Tongue (tissue), 2 donors: ENCODE measurements around the gene SAMD4B. TPM values are rescaled to one million over a fixed set of nuclear protein-coding genes. Genes with fewer than 3 reads are reported as not detected.

ENCODE experiments used
- DNase-seq: peaks from one replicate; pipeline ENCODE4 v3.0.0-alpha.2; 2015
- total RNA-seq: library from RNA; depleted of rRNA; stranded (reverse); fragments of >200 nt; gene quantifications from one replicate; pipeline ENCODE4 v1.2.3, GENCODE V29; 2014

SAMD4B gene
- total RNA-seq, 1 donor from 2014 or later = 36.4 TPM

DNA sequence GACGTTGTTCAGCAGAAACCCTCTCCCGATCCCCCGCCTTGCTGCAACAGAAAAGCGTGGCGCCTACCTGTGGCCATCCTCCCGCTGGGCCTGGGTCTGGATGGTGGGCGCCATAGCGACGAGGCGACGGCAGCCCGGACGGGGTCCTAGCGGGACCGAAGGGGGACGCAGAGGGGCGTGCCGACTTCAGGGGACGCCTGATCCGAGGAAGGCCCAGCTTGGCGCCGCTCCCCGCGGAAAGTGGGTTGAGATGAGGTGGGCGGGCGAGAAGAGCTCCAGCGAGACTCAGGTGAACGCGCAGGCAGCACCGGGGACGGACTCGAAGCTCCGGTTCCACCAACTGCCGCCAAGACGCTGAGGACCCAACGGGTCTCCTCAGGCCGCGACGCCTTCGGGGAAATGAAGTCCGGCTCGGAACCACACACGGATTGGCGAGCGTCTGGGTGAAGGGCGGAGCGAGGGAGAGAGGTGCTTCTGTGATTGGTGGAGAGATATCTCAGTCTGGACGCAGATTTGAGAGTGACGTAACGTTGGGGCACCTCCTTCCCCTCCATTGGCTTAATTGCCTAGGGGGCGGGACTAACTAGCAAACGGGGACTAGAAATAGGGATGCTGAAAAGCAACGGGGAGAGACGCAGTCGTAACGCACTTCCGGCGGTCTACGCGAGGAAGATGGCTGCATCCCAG lies 48.7 kb downstream of the SAMD4B start, which contains the start of the genes MED29 and PAF1:
Gene MED29, plus strand, starts transcription at position 628 of the 687 bp plus-strand sequence. Its CDS starts 45 bp downstream, at position 673.
Gene PAF1, minus strand, starts transcription at position 356 of the 687 bp plus-strand sequence. Its CDS starts 242 bp downstream, at position 114.
- DNase-seq = peak; percentile 100

DNA sequence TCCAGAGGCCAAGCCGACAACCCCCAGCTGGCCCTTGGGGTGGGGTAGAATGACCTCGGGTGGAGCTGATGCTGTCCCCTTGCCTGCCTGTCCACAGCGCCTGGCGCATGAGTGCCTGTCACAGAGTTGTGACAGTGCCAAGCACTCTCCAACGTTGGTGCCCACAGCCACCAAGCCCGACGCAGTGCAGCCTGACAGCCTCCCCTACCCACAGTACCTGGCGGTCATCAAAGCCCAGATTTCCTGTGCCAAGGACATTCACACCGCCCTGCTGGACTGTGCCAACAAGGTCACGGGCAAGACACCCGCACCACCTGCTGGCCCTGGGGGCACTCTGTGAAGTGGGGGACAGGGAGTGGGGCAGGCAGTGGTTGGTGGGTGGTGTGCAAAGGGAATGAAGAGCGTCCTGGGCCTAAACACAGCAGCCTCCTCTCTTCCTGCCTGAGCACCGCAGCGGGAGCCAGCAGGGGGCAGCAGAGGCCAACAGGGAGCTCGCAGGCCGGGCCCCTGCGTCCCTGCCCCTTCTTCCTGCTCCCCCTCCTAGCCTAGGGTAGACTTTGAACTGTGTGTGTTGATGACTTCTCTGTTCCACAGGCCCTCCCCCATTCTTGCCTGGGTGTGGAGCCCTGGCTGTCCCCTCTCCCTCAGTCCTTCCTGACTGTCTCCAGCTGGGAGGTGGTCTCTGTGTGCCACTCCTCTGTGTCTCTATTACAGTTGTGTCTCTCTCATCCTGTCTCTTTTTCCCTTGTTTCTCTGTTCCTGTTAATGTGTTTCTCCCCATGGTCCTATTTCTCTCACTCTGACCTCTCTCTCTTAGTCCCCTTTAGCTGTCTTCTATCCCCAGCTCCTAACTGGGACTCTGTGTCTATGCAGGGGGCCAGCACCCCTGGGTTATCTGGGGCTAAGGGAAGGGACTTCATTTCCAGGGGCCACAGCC lies 55.4 kb downstream of the SAMD4B start:
- DNase-seq = peak; percentile 92

DNA sequence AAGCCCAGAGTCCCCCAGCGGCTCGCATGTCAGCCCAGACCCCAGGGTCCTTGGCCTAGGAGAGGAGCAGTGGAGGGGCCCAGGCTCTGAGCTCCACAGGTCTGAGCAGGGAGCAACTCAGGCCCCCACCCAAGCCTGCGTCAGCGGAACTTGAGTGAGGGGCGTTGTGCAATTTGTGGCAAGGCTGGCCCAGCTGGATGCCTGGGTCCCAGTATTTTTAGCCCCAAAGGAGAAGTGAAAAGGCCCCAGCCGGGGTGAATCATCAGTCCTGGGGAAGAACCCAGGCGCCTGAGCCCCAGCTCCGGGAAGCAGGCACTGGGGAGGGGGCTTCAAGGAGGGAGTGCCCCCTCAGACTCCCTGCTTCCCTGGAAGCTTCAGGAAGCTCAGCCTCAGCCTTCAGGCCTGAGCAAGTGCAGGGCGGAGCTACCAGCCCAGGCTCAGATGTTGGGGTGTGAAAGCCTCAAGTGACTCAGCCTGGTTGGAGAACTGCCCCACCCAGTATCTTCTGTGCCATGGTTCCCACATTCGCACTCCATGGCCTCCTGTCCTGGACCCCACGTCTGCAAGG lies 56.2 kb downstream of the SAMD4B start:
- no peak for DNase-seq

DNA sequence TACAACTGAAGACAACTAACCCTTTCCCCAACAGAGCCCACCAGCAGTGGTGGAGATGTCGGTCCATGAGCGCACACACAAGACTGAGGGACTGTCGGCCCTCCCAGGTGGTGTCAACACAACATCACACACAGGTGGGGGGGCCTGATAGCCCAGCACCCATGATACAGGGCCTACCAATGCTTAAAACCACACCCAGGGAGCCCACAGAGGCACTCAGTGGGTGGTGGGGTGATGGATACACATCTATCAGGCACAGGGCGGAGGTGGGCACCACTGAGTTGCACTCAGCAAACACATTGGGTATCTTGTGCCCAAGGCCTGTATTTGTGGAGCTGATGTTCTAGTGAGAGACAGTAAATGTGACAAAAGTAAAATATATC lies 57.4 kb downstream of the SAMD4B start:
- no peak for DNase-seq

DNA sequence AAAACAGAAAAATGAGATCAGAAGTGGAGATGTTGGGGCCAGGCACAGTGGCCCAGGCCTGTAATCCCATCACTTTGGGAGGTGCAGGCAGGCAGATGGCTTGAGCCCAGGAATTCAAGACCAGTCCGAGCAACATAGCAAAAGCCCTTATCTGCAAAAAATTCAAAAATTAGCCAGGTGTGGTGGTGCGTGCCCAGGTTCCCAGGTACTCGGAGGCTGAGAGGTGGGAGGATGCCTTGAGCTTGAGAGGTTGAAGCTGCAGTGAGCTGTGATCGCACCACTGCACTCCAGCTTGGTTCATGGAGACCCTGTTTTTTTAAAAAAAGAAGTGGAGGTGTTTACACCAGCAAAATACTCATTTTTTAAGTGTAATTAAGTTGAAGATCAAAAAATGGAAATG lies 57.8 kb downstream of the SAMD4B start:
- DNase-seq = no peak

DNA sequence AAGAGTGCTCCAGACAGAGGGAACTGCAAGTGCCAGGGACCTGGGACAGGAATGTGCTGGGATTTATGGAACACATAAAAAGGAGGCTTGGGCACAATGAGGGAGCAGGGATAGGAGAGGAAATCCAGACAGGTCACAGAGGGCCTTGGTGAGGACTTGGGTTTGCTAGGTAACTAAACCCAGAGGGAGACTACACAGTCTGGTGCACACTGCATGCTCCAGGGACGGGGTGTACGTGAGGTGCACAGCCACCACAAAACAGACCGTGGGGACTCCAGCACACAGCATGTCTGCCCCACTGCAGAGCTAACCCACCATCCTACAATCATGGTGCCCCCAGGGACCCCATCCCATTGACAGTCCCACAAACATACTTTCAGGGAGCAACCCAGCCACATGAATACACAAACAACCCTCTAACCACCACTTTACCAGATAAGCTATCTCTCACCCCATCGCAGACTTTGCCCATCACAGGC lies 58.9 kb downstream of the SAMD4B start:
- no peak for DNase-seq

DNA sequence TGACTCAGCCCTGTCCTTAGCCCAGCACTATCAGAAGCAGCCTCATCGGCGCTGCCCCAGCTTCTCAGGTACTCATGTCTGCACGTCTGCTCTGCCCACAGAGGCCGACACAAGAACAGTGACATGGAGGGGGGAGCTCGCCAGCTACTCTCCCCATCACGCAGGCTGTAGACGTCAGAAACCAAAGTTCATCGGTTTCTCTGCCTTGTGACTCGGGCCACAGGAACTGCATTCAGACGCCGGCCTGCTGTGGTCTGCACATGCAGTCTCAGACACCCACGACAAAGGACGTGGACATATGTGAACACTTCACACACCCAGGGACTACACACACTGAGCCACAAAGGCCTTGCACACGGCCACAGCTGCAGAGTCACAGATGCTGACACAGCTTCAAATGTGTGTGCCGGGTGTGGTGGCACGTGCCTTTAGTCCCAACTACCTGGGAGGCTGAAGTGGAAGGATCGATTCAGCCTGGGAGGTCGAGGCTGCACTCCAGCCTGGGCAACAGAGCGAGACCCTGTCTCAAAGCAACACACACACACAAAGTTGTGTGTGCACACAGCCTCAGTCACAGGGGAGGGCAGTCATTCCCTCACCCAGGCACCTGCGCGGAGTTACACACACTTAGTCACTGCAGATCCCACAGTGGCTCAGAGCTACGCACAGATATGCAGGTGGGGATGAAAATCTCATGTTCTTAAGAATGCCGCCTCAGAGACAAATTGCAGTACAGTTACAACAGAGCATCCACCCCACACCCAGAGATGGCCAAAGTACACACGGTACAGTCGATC lies 59.5 kb downstream of the SAMD4B start:
- no peak for DNase-seq

DNA sequence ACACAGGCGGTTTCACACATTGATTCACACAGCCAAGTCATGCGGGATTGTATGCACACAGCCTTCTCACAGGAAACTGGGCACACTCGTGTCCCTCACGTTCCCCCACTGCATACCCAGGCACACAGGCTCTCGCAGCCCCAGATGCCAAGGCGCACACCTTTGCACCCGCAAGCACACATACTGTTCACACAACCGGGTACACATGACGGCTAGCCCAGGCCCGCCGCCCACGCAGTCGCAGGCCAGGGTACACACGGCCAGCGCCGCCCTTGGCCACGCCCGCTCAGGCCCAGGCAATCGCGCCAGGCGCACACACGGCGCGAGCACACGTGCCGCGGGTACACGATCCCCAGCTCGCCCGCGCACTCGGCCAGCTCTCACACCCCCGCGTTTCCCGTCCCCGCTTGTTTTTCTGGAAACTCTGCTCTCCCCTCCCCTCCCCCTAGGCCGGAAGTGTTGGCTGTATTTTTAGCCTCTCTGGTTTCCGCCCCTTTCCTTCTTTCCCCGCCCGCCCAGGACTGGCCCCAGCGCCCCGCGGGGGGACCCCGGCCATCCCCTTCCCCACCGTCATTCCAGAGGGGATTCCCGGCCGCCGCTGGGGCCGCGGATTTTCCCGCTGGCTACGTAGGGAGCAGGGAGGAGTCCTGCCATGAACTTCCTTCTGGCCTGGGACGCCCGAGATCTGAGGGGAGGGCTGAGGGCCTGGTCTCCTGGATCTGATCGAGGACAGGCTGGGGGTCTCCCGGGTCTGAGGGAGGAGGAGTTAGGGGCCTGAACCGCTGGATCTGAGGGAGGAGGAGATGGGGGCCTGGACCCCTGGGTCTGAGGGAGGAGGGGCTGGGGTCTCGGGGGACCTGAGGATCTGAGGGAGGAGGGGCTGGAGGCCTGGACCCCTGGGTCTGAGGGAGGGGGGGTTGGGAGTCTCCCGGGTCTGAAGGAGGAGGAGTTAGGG lies 60.4 kb downstream of the SAMD4B start:
- DNase-seq = peak; percentile 95

DNA sequence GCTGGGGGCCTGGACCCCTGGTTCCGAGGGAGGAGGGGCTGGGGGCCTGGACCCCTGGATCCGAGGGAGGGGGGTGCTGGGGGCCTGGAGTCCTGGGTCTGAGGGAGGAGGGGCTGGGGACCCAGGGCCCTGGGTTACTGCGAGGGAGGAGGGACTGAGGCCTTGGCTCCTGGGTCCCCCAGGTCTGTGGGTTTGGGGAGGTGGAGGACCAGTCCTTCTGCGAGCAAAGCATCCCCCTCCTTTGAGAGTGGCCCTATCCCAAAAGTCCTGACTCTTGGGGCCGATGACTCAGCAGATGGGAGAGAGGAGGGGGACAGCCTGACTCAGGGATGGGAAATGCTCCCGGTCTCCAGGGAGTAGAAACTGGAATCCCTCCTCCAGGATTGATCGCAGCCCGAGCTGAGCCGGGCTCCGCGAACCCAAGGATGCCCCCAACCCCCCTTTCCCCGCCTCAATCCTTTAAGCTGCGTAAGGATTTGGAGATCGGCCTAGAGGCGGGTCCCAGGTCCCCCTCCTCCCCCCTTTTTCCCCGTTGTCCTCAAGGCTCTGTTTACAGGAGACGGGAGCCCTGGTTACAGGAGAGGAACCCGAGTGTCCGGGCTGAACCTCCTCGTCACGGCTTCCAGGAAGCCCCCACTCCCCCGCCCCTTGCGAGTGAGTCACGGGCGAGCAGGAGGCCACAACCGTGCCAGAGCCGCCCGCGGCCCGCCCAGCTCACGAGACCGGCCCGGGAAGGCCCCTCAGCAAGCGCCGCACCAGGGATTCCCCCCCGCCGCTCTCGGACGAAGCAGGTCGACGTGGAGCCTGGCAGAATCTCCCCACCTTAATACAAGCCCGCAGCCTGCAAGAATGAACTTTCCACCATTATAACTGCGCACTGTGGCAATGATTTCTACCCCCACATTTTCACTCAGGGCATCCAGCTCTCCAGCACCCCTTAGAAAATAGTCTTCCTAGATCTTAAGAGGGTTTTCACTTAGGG lies 61.4 kb downstream of the SAMD4B start:
- peak; percentile 96 for DNase-seq

DNA sequence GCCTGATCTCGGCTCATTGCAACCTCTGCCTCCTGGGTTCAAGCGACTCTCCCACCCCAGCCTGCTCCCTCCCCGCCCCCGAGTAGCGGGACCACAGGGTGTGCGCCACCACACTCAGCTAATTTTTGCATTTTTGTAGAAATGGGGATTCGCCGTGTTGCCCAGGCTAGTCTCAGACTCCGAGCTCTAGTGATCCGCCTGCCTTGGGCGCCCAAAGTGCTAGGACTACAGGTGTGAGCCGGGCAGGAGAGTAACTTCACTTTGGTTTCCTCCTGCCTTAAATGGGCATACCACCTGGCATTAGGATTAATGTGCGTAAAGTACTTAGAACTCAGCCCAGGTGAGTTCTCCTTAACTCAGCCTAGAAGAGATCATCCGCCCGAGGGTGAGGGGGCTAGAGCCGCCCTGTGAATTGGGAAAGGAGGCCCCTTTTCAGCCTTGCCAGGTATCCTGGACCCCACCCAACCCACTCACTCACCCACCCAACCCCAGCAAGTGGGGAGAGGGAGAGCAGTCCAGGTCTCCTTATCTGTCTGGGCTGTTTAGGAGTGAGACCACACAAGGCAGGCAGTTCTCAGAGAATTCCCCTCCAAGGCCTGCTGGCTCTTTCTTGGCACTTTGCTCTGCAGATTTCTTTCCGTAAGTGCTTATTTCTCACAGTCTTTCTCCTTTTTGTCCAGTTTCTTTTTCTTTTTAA lies 63.2 kb downstream of the SAMD4B start:
- DNase-seq = no peak

DNA sequence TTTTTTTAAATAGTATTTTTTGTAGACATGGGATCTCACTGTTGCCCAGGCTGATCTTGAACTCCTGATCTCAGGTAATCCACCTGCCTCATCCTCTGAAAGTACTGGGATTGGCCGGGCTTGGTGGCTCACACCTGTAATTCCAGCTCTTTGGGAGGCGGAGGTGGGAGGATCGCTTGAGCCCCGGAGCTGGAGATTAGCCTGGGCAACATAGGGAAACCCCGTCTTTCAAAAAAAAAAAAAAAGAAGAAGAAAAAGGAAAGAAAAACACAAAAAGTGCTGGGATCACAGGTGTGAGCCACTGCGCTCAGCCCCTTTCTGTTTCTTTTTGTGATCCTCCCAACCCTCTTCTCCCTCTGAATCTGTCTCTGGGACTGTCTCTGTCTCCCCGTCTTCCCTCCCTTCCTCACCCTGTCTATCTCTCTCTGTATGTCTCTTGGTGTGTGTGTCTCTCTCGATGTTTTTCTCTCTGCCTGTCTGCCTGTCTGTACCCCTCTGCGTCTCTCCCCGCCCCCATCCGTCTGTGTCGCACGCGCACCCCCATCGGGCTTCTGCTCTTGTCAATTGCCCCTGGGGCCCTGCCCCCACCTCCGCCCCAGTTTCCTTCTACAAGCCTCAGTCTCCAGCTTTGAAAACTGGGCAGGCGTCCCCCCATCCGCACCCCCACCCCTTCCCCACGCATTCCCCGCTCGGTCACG lies 63.9 kb downstream of the SAMD4B start:
- no peak for DNase-seq

DNA sequence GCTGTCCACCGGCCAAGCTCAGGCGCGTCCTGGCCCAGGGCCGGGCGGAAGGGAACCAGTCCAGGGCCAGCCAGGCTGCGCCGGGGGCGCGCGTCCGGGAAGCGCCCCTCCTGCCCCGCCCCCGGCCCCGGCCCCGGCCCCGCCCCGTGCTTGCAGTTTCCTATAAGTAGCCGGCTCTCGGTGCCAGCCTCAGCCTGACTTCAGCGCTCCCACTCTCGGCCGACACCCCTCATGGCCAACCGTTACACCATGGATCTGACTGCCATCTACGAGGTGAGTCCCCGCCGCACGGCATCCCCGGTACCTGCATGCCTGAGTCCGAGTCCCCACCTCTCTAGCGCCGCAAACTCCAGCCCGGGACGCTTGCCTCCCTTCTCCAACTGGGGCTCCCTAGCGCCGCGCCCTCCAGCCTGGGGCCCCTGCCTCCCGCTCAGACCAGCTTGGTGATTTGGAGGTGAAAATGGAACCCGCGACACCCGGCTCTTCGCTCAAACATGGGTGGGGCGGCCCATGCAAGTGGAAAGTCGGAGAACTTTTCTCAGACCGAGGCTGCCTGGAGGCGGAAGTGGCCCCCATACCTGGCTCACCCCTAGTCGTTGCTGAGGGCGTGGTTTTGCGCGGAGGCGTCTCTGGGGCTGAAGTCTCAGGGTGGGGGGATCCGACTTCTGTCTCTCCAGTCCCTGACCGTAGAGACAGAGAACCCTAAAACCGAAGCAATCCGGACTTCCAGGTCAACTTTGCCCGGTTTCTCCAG lies 64.6 kb downstream of the SAMD4B start, which contains the start of gene ZFP36:
Gene ZFP36, plus strand, starts transcription at position 192 of the 754 bp plus-strand sequence. Its CDS starts 58 bp downstream, at position 250.
- peak; percentile 93 for DNase-seq

DNA sequence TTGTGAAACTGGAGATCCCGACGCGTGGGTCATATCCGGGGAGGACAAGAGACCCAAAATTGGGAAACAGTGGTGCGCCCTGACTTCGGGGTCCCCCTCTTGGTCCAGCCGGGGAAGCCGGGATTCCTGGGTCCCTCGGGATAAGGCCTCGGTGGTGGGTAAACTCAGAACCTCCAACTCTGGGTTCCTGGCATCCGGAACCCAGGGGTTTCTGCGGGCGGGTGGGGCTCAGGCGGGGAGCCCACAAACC lies 65.1 kb downstream of the SAMD4B start:
- DNase-seq = no peak

DNA sequence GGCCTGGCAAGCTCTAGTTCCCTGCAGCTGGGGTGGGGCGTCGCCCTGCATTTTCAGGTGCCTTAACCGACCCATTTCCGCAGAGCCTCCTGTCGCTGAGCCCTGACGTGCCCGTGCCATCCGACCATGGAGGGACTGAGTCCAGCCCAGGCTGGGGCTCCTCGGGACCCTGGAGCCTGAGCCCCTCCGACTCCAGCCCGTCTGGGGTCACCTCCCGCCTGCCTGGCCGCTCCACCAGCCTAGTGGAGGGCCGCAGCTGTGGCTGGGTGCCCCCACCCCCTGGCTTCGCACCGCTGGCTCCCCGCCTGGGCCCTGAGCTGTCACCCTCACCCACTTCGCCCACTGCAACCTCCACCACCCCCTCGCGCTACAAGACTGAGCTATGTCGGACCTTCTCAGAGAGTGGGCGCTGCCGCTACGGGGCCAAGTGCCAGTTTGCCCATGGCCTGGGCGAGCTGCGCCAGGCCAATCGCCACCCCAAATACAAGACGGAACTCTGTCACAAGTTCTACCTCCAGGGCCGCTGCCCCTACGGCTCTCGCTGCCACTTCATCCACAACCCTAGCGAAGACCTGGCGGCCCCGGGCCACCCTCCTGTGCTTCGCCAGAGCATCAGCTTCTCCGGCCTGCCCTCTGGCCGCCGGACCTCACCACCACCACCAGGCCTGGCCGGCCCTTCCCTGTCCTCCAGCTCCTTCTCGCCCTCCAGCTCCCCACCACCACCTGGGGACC lies 65.6 kb downstream of the SAMD4B start:
- peak; percentile 62 for DNase-seq

DNA sequence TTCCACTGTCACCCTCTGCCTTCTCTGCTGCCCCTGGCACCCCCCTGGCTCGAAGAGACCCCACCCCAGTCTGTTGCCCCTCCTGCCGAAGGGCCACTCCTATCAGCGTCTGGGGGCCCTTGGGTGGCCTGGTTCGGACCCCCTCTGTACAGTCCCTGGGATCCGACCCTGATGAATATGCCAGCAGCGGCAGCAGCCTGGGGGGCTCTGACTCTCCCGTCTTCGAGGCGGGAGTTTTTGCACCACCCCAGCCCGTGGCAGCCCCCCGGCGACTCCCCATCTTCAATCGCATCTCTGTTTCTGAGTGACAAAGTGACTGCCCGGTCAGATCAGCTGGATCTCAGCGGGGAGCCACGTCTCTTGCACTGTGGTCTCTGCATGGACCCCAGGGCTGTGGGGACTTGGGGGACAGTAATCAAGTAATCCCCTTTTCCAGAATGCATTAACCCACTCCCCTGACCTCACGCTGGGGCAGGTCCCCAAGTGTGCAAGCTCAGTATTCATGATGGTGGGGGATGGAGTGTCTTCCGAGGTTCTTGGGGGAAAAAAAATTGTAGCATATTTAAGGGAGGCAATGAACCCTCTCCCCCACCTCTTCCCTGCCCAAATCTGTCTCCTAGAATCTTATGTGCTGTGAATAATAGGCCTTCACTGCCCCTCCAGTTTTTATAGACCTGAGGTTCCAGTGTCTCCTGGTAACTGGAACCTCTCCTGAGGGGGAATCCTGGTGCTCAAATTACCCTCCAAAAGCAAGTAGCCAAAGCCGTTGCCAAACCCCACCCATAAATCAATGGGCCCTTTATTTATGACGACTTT lies 66.4 kb downstream of the SAMD4B start:
- DNase-seq = no peak
